Fibroblast of mammary gland (primary cell): ENCODE measurements around the gene CTU1.

Experiments used
- DNase-seq: peaks from one replicate; pipeline ENCODE4 v3.0.0-alpha.2; 2010; ENCODE audit warnings: low read depth
- H3K4me3 ChIP-seq: 2 replicates; pipeline ENCODE4 v1.5.1; 2011; ENCODE audit warnings: low read depth, mild to moderate bottlenecking, low read length, moderate library complexity; ENCODE audit not compliant: control insufficient read depth
- TF ChIP-seq, protein P1 (sequence below): conservative IDR thresholded peaks from 2 replicates; pipeline ENCODE4 v1.5.1; 2011; ENCODE audit warnings: low read depth, low read length, inconsistent platforms; ENCODE audit not compliant: control insufficient read depth, insufficient read depth

Gene CTU1

DNA sequence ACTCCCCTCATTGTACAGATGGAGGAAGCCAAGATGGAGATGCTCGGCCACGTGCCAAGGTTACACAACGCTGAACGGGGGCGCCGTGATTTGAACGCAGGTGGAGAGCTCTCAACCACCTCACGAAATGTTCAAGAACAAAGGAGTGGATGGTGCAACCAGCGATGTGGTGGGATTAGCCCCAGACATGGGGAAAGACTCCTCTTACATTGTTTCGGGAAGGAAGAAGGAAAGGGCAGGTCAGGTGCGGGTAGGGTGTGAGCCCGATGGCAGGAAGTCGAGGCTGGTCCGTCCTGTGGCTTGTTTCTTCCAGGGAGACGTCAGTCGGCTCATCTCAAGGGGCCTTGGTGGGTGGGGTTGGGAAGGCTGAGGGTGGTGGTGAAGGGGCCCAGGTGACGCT, 18.4 kb downstream of the CTU1 start:
- DNase-seq, result no peak
- H3K4me3 ChIP-seq, result no peak overlapping the region
- TF ChIP-seq, protein P1, sequence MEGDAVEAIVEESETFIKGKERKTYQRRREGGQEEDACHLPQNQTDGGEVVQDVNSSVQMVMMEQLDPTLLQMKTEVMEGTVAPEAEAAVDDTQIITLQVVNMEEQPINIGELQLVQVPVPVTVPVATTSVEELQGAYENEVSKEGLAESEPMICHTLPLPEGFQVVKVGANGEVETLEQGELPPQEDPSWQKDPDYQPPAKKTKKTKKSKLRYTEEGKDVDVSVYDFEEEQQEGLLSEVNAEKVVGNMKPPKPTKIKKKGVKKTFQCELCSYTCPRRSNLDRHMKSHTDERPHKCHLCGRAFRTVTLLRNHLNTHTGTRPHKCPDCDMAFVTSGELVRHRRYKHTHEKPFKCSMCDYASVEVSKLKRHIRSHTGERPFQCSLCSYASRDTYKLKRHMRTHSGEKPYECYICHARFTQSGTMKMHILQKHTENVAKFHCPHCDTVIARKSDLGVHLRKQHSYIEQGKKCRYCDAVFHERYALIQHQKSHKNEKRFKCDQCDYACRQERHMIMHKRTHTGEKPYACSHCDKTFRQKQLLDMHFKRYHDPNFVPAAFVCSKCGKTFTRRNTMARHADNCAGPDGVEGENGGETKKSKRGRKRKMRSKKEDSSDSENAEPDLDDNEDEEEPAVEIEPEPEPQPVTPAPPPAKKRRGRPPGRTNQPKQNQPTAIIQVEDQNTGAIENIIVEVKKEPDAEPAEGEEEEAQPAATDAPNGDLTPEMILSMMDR, result no peak

DNA sequence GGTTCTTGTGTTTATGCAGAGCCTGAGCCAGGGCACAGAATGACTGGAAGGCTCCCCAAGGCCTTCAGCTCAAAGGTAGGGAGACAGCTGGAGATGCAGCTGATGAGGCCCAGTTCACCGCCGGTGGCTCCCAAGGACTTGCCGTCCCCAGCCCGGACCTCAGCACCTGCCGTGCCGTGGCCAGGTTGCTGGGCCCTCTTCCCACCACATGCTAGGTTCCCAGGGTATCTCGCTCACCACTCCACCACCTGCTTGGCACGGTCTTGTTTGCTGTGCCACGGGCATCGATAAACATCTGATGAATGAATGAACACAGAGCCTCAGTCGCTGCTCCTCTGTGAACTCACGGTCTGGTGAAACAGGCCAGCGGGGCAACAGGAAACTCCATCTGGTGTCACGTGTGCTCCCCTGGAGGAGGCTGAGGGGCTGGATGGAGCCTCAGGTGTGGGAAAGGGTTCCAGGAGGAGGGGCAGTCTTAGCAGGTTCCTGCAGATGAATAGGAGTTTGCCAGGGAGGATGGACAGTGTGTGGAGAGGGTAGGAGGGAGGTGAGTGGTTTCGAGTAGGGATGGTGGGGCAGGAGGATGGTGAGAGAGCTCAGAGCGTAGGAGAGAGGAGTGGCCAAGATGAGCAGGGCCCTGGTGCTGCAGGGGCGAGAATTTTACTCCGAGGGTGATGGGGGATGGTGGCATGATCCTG, 21.9 kb downstream of the CTU1 start:
- TF ChIP-seq, protein P1, result no peak
- no peak overlapping the region for H3K4me3 ChIP-seq
- DNase-seq, result no peak

DNA sequence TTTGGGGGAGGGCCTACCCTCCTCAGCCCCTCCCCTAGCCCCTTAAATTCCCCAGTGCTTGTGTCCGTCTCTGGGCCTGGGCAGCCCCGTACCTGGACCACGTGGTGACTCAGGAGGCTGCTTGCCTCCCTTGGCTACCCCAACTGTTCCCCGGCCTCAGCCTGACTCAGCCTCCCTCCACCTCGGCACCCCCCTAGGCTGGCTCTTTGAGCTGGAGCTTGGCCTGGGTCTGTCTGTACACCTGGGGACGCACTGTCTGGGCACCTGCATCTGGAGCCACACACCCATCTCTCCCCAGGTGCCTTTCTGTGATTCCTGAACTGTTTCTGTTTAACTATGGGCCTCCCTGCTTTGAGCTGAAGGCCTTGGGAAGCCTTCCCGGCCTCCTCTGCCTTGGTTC, 23.7 kb downstream of the CTU1 start:
- TF ChIP-seq, protein P1, result no peak
- DNase-seq, result no peak
- H3K4me3 ChIP-seq, result no peak overlapping the region

DNA sequence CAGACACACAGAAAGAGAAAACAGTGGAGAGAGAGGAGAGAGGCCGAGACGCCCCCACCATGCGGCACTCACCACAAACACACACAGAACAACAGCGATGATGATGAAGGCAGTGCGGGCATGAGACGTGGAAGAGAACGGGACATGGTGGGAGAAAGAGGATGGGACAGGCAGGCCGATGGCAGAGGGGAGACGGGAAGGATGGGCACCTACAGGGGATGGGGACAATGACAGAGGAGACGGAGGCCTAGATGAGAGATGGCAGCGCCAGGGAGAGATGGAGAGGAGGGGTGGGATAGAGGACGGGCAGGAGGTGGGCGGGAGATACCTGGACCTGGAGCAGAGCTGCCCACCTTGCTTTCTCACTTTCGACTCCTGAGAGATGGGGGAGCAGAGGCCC, 24.4 kb downstream of the CTU1 start:
- TF ChIP-seq, protein P1, result no peak
- no peak for DNase-seq
- H3K4me3 ChIP-seq, result no peak overlapping the region

DNA sequence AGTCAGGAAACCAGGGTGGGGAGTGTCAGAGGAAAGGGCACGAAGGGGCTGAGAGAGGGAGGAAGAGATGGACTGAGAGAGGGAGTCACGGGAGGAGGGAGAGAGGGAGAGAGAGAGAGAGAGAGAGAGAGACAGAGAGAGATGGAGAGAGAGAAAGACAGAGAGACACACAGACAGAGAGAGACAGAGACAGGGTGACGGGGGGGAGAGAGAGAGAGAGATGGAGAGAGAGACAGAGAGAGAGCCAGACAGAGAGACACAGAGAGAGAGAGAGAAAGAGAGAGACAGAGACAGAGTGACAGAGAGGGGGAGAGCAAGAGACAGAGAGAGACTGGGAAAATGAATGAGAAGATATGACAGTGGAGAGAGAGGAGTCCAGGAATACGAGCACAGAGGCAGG, 25.0 kb downstream of the CTU1 start:
- H3K4me3 ChIP-seq, result no peak overlapping the region
- no peak for DNase-seq
- TF ChIP-seq, protein P1, result no peak

DNA sequence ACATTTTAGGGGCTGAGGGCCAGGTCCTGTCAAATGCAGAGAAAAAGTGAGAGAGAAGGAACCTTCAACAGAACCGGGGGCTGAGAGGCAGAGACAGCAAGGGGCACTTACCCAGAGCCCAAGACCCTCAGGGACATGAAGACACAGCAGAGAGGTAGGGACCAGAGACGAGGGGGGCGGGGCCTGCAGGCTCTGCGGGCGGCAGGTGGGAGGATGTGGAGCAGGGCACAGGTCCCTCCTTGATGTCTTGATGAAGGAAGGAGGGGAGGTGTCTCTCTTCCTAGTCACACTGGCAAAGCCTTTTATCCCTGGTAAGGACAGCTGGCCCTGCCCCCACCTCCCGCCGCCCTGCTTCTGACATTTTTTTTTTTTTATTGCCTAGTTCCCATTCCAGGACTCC, 25.6 kb downstream of the CTU1 start, which contains the start of gene KLK14:
TSS of gene KLK14 (minus strand) at position 277 of the 400 bp plus-strand sequence. CDS start at position 4, 273 bp downstream.
- DNase-seq, result no peak
- TF ChIP-seq, protein P1, result no peak
- H3K4me3 ChIP-seq, result no peak within 1 kb of the TSS
